Limb (tissue), 2 donors: ENCODE results near the gene LRRC31.

Experiments used
- DNase-seq, 2 donors: peaks; one replicate each; pipeline ENCODE4 v3.0.0-alpha.2; 2016; ENCODE audit errors: extremely low spot score in 2 of 2

The LRRC31 gene

GRCh38 chr3:169813757-169814517 lies 55.8 kb downstream of the LRRC31 start:
- DNase-seq = no peak

GRCh38 chr3:169813278-169813677 lies 56.5 kb downstream of the LRRC31 start:
- no peak for DNase-seq

GRCh38 chr3:169812332-169813235 lies 57.2 kb downstream of the LRRC31 start, which contains the start of the genes LRRC34 and LRRIQ4:
LRRC34 (minus strand) TSS chr3:169812904; CDS start chr3:169812548, 356 bp downstream.
LRRIQ4 (plus strand) TSS chr3:169812870; CDS start chr3:169821922, 9,052 bp downstream.
- DNase-seq = peak; percentile 80 to 83

GRCh38 chr3:169811631-169812331 lies 58.0 kb downstream of the LRRC31 start:
- DNase-seq = peak in 1 of 2 donors; percentile 39

- no peak for DNase-seq
These were observed 60.4 kb downstream of the LRRC31 start for GRCh38 chr3:169809230-169809795.

- DNase-seq = no peak
These were observed 65.1 kb downstream of the LRRC31 start for GRCh38 chr3:169804681-169805080.

- DNase-seq = no peak
These were observed 77.4 kb downstream of the LRRC31 start for GRCh38 chr3:169792359-169792758.

- no peak for DNase-seq
These were observed 78.9 kb downstream of the LRRC31 start for GRCh38 chr3:169790687-169791429.

- DNase-seq = no peak
These were observed 79.5 kb downstream of the LRRC31 start for GRCh38 chr3:169790219-169790618.
